GM23248 (cell line): Measurements from ENCODE around the gene COX7A2L. TPM values are rescaled to one million over a fixed set of nuclear protein-coding genes. Genes with fewer than 3 reads are reported as not detected.
"Not testable (repeated sequence)": the region's sequence is repeated elsewhere in the genome, so short reads cannot be mapped to it uniquely, and the experiment has no call there.

ENCODE experiments used
- DNase-seq: peaks from one replicate; pipeline ENCODE4 v3.0.0-alpha.2; 2015
- H2AFZ ChIP-seq: fragments of 200-600 bp; sonication (generic); 2 replicates; pipeline ENCODE4 v1.6.1; 2016; ENCODE audit warnings: antibody characterized with exemption
- H3F3A ChIP-seq: fragments of 200-600 bp; sonication (generic); 2 replicates; pipeline ENCODE4 v1.6.1; 2016; ENCODE audit warnings: mild to moderate bottlenecking, antibody characterized with exemption, mixed run types; ENCODE audit not compliant: insufficient read depth
- H3K27ac ChIP-seq: fragments of 200-600 bp; sonication (generic); 2 replicates; pipeline ENCODE4 v1.5.1; 2016; ENCODE audit warnings: mild to moderate bottlenecking
- H3K27me3 ChIP-seq: fragments of 200-600 bp; sonication (generic); replicated peaks from 2 replicates; pipeline ENCODE4 v1.6.1; 2016; ENCODE audit warnings: mild to moderate bottlenecking; ENCODE audit not compliant: insufficient read depth
- H3K36me3 ChIP-seq: fragments of 200-600 bp; sonication (generic); 2 replicates; pipeline ENCODE4 v1.6.1; 2016; ENCODE audit warnings: low read depth, mild to moderate bottlenecking
- H3K4me1 ChIP-seq: fragments of 200-600 bp; sonication (generic); 2 replicates; pipeline ENCODE4 v1.6.1; 2016; ENCODE audit warnings: mild to moderate bottlenecking; ENCODE audit not compliant: insufficient read depth
- H3K4me2 ChIP-seq: fragments of 200-600 bp; sonication (generic); one replicate; pipeline ENCODE4 v1.6.1; 2016; ENCODE audit warnings: mild to moderate bottlenecking; ENCODE audit not compliant: unreplicated experiment
- H3K4me3 ChIP-seq: fragments of 200-600 bp; sonication (generic); 2 replicates; pipeline ENCODE4 v1.5.1; 2016; ENCODE audit warnings: mild to moderate bottlenecking
- H3K79me2 ChIP-seq: fragments of 200-600 bp; sonication (generic); 2 replicates; pipeline ENCODE4 v1.6.1; 2016; ENCODE audit warnings: mild to moderate bottlenecking; ENCODE audit not compliant: insufficient read depth
- H3K9ac ChIP-seq: fragments of 200-600 bp; sonication (generic); 2 replicates; pipeline ENCODE4 v1.6.1; 2016; ENCODE audit warnings: mild to moderate bottlenecking
- H3K9me2 ChIP-seq: fragments of 200-600 bp; sonication (generic); 2 replicates; pipeline ENCODE4 v1.6.1; 2016; ENCODE audit warnings: mixed run types, mild to moderate bottlenecking, moderate library complexity; ENCODE audit not compliant: insufficient read depth
- H3K9me3 ChIP-seq: fragments of 200-600 bp; sonication (generic); one replicate; pipeline ENCODE4 v1.6.1; 2017; ENCODE audit warnings: low read depth
- H4K20me1 ChIP-seq: fragments of 200-600 bp; sonication (generic); 2 replicates; pipeline ENCODE4 v1.6.0; 2016; ENCODE audit not compliant: insufficient read depth
- EZH2 ChIP-seq: fragments of 200-600 bp; sonication (generic); IDR thresholded peaks from 2 replicates; pipeline ENCODE4 v1.6.1; 2018; ENCODE audit warnings: antibody characterized with exemption, mild to moderate bottlenecking; ENCODE audit not compliant: insufficient read depth, poor library complexity, severe bottlenecking
- EZH2phosphoT487 ChIP-seq: fragments of 200-600 bp; sonication (generic); IDR thresholded peaks from 2 replicates; pipeline ENCODE4 v1.6.1; 2018; ENCODE audit warnings: antibody characterized with exemption, moderate library complexity, mild to moderate bottlenecking, low read depth; ENCODE audit not compliant: insufficient read depth
- WGBS, 2 experiments: methylation state at CpG; one replicate each; pipeline ENCODE4 v1.1.6; 2015 to 2017; ENCODE audit warnings: low lambda C conversion rate in 2 of 2, low coverage in 1 of 2; ENCODE audit errors: missing lambda C conversion rate in 2 of 2; 5-methylcytosine and 5-hydroxymethylcytosine counted together
- in situ Hi-C: fragments of 300-500 bp; cut with MboI; formaldehyde crosslinking; loops from 2 replicates; pipeline ENCODE4 v1.15.0; 2020
- polyA plus RNA-seq: library from polyadenylated mRNA; unstranded; fragments of >200 nt; fragmentation: Nextera tagmentation; extraction: Ambion mirVana; gene quantifications from 2 replicates; pipeline ENCODE4 v1.2.1, GENCODE V29; 2016
- total RNA-seq: library from RNA; depleted of rRNA; stranded (reverse); fragments of >200 nt; shearing (Covaris generic); gene quantifications from 2 replicates; pipeline ENCODE4 v1.2.3, GENCODE V29; 2014

Gene COX7A2L
- total and polyA plus RNA-seq, 2 experiments from 2014 or later = 166 to 202 TPM

DNA sequence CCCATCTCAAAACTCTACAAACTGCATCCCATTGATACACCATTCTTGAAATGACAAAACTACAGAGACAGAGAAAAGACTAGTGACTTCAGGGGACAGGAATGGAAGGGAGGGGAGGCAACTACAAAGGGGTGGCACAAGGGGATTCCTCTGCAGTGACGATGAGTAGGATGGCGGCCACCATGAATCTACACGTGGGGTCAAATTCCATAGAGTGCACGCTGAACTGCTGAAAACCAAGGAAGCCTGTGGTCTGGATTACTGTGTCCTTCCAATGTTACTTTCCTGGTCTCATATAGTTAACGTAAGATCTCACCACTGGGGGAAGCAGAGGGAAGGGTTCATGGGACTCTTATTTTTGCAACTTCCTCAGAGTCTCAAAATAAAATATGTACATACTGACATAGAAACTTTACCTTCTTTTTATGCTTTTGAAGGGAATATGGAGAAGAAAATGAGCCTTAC lies 23.6 kb downstream of the COX7A2L start:
- Histone ChIP-seq H3K9ac (no peak overlapping the region), H3K9me2 (no peaks in the 10 kb centered on the region), H3K9me3 (no peaks in the 10 kb centered on the region), H3K4me3 (no peak overlapping the region), H3K4me2 (no peak overlapping the region), H3K27ac (no peak overlapping the region), H3K79me2 (peaks cover 66% of the 10 kb centered on the region), H3K27me3 (no peaks in the 10 kb centered on the region), H3K36me3 (no peaks in the 10 kb centered on the region), H3K4me1 (peaks cover 11% of the 10 kb centered on the region), H3F3A (0 out of 2 replicates have a peak, but pooled peaks cover 7% of the 10 kb centered on the region), H2AFZ (no peak overlapping the region), H4K20me1 (no peaks in the 10 kb centered on the region)
- no peak for TF ChIP-seq EZH2
- no peak for TF ChIP-seq EZH2phosphoT487
- 95 to 100% methylated on average over 5 of the region's 5 CpGs for whole genome bisulfite sequencing, 2 experiments
- no peak for DNase-seq
- in situ Hi-C loops = no loop called here

DNA sequence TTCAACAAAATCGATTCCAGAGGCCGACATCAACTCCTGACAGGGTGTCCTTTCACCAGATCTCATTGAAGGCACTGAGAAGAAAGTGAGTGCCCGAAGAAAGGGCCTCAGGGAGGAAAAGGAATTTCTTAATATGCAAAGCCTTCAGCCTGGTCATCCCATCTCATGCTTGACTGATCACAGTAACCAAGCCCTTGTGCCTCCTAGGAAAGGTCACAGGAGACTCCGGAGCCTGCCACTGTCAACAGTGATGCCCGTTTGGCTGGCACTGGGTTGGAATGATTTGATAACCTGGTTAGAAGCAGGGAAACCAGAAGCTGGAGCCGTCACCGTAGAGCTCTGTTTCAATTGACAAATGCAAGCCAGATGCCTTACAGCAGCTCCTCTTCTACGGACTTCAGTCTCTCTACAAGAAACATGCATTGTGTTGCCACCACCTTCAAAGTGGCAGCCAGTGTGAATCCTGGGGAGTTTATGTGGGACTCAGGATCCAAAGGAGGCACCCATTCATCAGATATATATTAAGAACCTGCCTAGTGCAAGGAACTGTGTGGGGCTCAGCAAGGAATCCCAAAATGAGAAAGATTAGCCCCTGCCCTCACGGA lies 24.6 kb downstream of the COX7A2L start:
- TF ChIP-seq EZH2phosphoT487 (no peak), EZH2 (no peak)
- Histone ChIP-seq H3K27ac (no peak overlapping the region), H2AFZ (no peak overlapping the region), H4K20me1 (no peaks in the 10 kb centered on the region), H3K36me3 (0 out of 2 replicates have a peak, but pooled peaks cover 6% of the 10 kb centered on the region), H3K4me3 (no peak overlapping the region), H3K9me3 (no peaks in the 10 kb centered on the region), H3K4me1 (peaks cover 7% of the 10 kb centered on the region), H3F3A (0 out of 2 replicates have a peak, but pooled peaks cover 6% of the 10 kb centered on the region), H3K9me2 (no peaks in the 10 kb centered on the region), H3K79me2 (peaks cover 61% of the 10 kb centered on the region), H3K9ac (no peak overlapping the region), H3K4me2 (no peak overlapping the region), H3K27me3 (no peaks in the 10 kb centered on the region)
- in situ Hi-C loops = no loop called here
- WGBS, 2 experiments = 80 to 83% methylated on average over 9 of the region's 9 CpGs
- no peak for DNase-seq

DNA sequence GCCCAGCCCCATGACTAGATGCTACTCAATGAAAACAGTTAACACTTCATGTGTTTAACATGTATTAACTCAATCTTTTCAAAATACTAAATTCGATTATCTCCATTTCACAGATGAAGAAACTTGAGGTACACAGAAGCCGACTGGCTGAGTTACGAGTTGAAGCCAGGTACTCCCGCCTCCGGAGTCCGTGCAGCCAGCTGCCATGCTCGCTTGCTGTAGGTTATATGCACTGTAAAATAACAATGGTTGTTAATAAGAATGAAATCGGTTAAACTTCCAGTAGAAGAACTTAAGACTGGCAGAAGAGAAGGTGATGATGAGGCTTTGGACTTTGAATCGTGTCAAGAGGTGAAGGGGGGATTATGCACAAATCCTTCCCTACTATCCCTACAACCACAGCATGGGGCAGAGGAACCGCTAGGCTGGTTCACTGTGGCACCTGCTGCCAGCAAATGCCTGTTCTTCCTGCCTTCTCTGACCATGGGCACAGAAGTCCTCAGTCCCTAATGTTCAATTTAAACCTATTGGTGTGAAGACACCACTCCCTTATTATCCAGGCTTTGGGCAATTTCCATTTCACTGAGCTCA lies 25.4 kb downstream of the COX7A2L start:
- Histone ChIP-seq H3K36me3 (0 out of 2 replicates have a peak, but pooled peaks cover 7% of the 10 kb centered on the region), H3K9ac (no peak overlapping the region), H3K9me3 (no peaks in the 10 kb centered on the region), H3F3A (peaks cover 6% of the 10 kb centered on the region; the same call in 1 of the 2 replicates), H3K9me2 (no peaks in the 10 kb centered on the region), H3K4me3 (no peak overlapping the region), H3K27ac (no peak overlapping the region), H2AFZ (no peak overlapping the region), H3K79me2 (peaks cover 52% of the 10 kb centered on the region), H3K4me2 (no peak overlapping the region), H3K27me3 (no peaks in the 10 kb centered on the region), H3K4me1 (peaks cover 13% of the 10 kb centered on the region; the same call in 1 of the 2 replicates), H4K20me1 (no peaks in the 10 kb centered on the region)
- 93 to 94% methylated on average over 10 of the region's 10 CpGs for WGBS, 2 experiments
- in situ Hi-C loops = no loop called here
- DNase-seq = no peak
- TF ChIP-seq EZH2 = no peak
- no peak for TF ChIP-seq EZH2phosphoT487

DNA sequence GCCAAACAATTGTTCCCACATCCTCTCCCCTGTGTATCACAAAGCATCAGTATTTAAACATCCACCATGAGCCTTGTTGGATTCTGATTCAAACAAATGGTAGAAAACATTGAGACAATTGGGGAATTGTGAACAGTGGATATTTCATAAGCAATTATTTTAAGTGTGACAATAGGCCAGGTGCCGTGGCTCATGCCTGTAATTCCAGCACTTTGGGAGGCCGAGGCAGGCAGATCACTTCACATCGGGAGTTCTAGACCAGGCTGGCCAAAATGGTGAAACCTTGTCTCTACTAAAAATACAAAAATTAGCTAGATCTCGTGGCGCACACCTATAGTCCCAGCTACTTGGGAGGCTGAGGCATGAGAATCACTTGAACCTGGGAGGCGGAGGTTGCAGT lies 26.2 kb downstream of the COX7A2L start:
- in situ Hi-C loops, H3K4me2 ChIP-seq, H3K27ac ChIP-seq, H3K9ac ChIP-seq, H4K20me1 ChIP-seq, H3K36me3 ChIP-seq, H3F3A ChIP-seq, H3K9me2 ChIP-seq, DNase-seq, H3K9me3 ChIP-seq, H3K4me3 ChIP-seq, H2AFZ ChIP-seq, H3K27me3 ChIP-seq: not testable (repeated sequence)
- 92 to 97% methylated on average over 6 of the region's 6 CpGs for WGBS, 2 experiments
- peaks cover 45% of the 10 kb centered on the region for H3K79me2 ChIP-seq
- peaks cover 17% of the 10 kb centered on the region; the same call in 1 of the 2 replicates for H3K4me1 ChIP-seq
